Fibroblast of skin of right quadriceps (primary cell): ENCODE measurements around the gene NTRK1.

Experiments
- DNase-seq: peaks from one replicate; pipeline ENCODE4 v3.0.0-alpha.2; 2013

Gene NTRK1

DNA sequence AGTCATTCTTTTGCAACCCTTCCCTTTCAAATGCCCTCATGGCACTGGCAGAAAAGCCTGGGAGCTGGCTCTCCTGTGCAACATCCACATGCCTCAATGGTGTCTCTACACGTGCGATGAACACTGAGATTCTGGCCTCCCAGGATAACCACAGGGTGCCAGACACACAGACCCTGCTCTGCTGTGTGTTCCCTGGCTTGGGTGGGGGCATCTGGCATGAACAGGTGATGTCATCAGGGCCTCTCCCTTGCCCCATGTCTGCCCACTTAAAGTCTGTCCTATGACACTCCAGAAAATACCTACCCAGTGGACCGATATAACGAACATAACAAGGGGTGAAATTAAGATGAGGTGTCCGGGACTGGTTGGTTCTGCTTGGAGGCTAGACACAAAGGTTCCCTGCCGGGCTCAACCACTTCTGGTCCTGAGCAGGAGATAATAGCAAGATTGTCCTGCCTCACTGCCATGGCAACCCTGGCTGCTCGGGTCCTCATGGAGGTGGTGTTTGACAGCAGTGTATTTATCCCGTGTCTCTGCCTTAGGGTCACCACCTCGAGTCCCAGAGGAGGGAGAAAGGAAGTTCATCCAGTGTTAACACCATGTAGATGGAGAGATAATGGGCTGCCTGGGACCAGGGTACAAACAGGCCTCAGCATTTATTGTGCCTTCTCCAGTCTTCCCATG lies 21.1 kb upstream of the NTRK1 start:
- no peak for DNase-seq

DNA sequence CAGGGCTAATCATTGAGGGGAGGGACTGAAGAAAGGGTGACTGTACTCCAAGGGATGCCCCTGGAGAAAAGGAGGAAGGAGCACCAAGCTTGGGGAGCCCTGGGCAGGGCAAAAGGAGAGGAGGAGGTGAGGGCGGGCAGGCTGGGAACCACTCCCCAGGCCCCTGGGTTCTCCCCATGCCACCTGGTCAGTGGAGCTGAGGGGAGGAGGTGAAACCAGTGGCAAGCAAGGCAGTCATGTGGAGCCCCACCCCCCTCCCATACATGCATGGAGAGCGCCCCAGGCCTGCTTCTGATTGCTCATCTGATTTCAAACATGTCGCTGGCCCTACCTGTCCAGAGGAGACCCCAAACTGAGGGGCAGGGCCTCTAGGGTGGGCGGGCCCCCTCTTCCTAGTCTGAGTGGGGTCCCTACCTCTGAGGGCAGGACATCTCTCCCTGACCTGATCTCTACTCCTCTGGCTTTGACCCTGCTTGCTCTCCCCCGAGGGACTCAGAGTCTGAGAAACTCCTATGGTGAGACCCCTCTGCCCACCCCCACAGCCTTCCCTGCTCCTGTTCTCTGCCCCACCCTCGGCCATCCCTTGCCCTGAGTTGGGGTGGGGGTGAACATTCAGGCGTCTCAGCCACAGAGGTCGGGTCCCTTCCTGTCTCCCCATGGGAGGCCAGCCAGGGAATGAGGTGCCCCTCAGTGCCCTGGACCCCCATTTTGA lies 20.3 kb upstream of the NTRK1 start:
- no peak for DNase-seq

DNA sequence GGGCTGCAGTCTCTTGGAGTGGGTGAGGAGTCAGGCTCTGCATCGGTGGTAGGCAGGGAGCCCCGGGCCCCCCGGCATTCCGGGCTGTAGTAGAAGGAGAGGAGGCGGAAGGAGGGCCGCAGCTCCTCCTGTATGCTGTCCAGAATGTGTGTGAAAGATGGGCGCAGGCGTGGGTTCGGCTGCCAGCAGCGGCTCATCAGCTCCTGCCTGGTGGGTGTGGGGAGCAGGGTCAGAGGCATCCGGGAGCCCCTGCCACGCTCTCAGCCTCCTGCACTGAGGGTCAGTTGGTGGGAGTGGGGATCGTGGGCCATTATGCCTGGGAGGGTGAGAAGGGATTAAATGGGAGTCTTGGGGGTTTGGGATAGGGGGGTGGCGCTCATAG lies 19.8 kb upstream of the NTRK1 start:
- no peak for DNase-seq

DNA sequence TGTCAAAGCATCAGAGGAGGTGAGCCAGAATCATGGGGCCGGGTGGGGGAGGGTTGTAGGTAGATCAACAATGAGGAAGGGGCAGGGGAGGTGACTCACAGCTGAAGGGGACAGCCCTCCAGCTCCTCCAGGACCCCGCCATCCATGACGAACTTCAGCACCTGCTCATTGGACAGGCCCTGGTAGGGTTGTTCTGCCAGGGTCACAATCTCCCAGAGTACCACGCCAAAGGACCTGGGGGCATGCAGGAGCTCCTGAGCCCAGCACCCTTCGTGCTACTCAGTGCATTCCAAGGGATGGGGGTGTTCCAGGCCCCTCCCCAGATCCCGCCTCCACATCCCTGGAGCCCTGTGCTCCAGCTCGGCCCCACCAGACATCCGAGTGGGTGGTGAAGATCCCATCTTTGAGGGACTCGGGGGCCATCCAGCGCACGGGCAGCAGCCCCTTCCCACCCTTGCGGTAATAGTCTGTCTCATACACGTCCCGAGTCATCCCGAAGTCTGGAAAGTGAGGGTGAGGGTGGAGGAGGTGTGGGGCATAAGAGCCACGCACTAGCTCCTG lies 19.3 kb upstream of the NTRK1 start:
- DNase-seq = no peak

DNA sequence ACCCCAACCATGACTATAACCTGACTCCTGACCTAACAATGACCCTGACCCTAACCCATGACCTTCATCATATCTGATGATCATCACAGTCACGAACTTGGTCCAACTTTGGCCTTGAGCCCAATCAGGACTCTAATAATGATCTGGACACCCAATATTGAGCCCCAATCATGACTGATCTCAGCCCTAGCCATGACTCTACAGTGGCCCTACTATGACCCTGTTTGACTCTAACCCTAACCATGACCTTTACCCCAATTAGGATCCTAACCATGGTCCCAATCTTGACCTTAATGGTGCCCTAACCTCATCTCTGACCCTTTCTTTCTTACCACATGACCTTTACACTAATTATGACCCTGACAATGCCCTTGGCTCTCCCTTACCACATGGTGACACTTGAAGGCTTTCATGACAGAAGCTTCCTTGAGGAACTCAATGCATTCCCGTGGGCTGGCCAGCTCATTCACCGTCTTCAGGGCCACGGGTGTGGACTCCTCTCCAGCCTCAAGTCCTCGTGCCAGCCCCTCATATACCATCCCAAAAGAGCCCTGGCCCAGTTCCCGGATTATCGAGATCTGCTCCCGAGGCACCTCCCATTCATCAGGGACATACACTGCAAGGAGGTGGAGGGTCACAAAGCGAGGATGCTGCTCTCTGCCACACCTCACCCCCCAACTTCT lies 17.9 kb upstream of the NTRK1 start:
- DNase-seq = no peak

DNA sequence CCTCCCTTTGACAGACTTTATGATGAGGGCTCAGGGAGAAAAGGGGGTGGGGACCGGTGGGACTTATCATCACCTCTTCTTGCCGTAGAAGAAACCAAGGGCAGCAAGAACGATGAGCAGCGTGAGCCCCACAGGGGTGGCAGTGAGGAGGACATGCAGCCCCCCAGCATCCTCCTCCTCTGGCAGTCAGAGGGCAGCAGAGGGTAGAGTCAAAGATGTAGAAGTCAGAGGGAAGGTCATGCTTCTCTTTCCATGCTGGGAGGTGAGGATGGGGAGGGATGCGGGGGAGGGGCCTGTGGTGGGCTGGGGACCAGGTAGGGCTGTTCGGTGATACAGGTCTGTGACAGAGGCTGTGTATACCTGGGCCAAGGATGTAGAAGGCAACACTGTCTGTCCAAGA lies 16.6 kb upstream of the NTRK1 start:
- no peak for DNase-seq

DNA sequence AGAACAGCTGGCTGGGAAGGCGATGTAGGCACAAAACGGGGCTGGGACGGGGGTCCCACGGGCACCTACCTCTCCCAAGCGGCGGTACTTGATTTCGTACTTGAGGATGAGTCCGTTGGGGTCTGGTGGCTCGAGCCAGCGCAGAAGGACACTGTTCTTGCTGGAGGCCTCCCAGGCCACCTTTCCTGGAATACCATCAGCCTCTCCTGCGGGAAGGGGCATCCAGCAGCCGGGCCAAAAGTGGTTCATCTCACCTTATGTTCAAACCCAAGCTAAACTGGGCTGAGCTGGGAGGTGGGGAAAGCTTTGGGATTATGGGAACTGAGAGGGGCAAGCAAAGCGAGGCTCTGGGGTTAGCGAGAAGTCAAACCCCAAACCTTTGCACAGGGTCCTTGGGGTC lies 16.0 kb upstream of the NTRK1 start:
- no peak for DNase-seq

DNA sequence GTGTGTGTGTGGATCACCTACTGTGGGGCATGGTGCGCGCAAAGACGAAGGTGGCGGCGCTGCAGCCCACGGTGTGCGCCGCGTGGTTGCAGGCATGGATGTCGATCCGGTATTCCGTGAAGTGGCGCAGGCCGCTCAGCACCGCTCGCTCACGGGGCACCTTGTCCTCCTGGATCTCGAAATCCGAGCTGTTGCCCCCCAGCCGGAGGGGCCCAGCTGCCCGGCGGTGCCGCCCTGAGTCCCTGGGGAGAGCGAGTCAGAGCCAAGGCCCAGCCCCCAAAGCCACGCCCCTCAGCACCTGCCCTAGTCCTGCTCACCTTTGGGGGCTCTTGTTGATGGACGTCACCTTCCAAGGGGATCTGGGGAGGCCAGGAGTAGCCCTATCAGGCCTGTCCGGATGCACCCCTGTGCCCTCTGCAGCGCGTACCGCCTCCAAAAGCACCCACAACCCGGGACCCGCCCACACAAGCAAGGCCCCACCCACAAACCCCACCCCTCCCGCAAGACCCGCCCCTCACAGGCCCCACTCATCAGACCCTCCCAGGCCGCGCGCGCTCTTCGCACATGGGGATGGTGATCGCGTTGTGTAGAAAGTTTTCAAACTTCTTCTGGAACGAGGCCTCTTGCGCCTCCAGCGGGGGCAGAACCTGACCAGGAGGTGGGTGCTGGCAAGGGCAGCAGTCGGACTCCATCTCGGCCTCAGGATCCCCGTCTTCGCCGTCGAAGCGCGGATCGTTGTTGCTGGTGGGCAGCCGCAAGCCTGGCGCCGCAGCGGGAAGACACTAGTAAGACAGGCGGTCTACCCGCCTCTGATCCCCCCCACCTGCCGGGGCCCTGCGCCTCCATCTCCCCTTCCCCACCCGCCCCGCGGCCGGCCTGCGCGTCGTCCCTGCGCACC lies 15.4 kb upstream of the NTRK1 start:
- no peak for DNase-seq

DNA sequence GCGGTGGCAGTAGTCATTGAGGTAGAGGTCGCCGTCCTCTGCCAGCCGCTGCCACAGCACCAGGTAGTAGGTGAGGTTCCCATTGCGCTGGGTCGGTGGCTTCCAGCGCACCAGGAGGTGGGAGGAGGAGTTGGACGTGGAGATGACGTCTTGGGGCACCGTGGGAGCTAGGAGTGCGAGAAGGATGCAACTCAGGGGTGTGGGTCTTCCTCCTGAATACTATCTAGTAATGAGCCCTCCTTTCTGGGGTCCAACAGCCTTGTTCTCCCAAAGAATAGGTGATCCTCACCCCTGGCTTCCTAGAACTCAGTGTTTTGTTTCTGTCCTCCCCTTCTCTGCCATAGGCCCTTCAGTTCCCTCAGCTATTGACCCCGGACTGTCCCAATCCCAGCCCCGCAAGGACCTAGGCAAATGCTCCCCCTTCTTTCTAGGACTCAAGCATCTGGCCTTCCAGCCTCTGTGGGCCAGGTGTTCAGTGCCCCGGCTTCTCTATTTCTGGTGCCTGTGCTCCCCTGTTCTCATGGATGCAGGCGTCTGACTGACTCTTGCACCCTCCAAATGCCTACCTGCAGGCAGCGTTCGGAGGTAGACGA lies 14.6 kb upstream of the NTRK1 start:
- DNase-seq = no peak

DNA sequence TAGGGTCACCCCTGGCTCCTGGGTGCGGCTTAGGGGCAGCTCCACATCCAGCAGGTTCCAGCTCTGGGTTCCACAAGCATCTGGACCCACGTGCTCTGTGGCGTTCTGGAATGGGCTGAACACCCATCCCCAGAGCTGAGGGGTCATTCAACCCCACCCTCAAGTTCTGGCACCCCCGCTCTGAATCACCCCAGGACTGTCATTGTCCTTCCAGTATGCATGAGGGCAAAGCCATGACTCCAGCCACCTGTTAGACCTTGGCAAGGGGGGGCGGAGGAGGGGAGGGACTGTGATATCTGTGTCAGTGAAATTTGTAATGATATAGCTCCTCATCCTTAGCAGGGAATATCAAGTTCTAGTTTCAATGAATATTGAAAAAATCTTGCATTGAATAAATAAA lies 14.0 kb upstream of the NTRK1 start:
- DNase-seq = no peak

DNA sequence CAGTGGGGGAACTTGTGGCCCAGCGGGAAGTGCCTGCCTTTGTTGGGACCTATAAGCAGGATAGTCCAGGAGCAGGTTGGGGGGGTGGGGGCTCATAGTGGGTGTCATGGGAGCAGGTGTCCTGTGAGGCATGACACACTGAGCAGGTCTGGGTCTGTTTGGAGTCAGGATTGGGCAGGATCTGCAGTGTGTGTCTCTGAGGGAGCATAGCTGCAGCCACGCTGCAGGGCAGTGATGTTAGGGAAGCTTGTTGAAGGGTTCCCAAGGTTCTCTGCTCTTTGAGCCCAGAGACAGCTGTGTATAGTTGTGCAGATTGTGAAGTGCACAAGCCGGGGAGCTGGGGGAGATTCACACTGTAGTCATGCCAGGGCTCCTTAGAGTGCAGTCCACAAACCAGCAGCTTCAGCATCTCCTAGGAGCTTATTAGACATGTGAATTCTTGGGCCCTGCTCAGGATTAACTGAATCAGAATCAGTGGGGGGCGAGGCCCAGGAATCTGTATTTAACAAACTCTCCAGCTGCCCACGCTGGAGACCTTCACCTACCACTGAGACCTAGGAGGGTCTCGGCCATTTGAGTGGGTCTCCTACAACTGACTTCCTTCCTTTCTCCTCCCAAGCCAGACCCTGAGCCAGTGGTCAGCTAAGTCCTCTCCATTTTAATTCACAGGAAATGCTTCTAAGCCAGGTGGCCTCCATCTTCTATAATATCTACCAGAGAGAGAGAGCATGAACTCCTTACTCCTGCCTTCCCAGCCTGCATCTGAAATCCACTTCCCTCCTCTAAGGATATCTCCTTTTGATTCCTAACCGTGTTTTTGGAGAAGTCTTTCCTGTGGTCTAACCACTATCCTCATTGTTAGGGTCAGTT lies 12.8 kb upstream of the NTRK1 start:
- DNase-seq = no peak

DNA sequence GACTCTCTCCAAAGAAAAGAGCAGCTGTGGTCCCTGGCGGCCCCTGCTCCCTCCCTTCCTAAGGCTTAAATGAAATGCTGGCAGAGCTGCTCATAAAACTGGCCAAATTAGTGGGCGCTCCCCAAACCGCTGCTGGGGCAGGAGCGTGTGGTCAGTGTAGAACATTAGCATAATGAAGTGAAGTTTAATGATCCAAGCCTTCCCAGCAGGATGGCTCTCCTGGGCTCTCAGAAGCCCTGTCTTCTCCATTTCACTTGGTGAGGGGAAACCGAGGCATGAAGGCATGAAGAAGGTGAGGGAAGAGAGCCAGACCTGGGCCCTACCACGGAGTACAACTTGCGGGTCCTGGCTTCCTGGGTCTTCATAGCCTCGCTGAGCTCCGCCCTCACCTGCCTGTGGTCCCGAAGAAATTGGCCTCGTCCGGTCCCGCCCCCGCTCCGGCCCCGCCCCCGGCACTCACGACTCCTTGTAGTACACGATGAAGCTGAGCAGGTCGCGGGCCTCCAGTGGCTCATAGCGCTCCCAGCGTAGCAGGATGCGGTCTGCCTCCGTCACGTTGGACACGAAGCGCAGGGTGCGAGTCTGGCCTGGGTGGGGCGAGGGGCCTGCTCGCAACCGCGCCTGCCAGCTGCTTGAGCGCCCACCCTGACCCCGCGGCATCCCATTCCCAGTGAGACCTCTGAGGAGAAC lies 12.1 kb upstream of the NTRK1 start:
- no peak for DNase-seq

DNA sequence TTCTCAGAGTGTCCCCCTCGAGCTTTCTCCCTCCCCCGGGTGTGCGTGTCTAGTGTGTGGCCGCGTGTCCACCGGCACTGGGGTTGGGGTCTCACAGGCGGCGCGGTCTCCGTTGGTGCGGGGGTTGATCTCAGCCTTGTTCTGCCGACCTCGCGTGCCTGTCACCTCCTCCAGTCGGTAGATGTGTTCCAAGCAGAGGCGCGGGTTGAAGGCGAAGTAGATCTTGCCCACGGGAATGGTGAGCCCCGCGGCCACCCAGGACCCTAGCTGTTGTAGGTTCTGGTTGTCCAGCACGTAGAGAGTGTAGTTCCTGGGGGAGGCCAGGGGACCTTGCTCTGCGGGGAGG lies 11.5 kb upstream of the NTRK1 start:
- DNase-seq = no peak

DNA sequence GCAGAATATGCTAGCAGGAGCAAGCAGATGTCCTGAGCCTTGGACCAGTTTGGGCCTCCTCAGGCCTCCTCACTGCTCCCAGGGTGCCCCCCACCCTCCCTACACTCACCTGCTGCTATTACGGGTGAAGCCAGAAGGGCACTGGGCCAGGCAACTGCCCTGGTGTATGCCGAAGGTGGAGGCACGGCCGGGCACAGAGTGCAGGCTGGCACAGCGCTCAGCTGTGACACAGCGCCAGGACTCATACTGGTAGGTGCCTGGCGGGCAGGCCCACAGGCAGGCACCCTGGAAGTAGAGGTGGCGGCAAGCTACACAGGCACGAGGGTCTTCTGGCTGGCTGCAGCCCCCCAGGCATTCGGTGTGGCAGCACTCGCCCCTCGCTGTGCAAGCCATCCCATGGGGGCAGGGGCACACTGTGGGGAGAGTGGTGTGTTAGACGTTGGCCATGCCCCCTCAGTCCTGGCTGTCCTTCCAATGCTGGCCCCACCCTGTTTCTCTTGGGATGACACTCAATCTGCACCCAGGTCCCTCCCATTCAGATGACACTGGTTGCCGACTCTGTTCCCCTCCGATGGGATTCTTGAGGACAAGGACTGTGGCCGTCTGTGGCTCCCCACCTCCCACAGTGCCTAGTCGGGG lies 8.8 kb upstream of the NTRK1 start:
- DNase-seq = no peak

DNA sequence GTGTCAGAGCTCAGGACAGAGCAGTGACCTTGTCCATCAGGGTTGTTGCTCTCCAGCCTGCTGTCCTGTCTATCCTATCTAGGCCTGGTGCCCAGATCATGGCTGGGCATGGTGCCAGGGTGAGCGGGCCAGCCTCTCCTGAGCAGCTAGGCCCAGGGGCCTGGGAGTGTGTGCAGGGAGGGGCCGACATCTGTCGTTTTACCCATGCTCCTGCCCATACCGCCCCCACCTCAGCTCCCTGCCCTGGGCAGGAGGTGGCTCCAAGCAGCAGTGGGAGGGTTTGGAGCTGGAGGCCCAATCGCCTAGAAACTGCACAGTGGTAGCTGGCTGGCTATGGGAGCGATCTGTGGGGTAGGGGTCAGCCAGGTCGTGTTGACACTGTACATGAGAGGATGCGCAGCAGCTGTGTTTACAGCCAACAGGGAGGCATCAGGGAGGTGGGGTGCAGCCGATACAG lies 8.2 kb upstream of the NTRK1 start:
- no peak for DNase-seq

DNA sequence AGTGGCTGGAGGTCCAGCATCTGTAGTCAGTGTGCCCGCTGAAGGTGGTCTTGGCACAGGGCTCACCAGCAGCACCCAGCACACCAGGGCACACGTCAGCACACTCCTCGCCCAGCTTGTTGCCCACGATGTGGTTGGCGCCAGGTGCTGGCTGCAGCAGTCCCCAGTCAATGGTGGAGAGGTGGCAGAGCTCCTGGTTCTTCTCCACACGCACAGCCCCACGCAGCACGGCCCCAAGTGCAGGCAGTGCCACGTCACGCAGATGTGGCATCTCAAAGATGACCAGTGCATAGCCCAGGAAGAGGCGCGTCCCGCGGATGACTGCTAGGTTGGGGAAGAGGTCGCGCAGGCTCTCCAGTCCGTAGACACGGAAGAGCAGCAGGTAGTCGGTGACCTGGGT lies 6.9 kb upstream of the NTRK1 start:
- DNase-seq = no peak

DNA sequence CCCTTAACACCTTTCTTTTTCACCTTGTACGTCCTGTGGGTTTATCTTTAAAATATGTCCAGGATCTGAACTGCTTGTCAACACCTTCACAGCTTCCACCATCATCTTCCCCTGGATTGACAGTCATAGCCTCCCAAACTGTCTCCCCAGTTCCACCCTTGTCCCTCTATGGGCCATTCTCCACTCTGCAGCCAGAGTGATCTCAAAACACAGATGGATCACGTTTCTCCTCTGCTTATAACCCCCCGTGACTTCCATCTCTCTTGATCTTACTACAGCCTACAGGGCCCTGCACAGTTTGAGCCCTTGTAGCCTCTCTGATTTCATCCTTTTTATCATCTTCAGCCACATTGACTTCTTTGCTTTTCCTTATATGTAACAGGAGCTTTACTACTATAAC lies 6.0 kb upstream of the NTRK1 start:
- no peak for DNase-seq

DNA sequence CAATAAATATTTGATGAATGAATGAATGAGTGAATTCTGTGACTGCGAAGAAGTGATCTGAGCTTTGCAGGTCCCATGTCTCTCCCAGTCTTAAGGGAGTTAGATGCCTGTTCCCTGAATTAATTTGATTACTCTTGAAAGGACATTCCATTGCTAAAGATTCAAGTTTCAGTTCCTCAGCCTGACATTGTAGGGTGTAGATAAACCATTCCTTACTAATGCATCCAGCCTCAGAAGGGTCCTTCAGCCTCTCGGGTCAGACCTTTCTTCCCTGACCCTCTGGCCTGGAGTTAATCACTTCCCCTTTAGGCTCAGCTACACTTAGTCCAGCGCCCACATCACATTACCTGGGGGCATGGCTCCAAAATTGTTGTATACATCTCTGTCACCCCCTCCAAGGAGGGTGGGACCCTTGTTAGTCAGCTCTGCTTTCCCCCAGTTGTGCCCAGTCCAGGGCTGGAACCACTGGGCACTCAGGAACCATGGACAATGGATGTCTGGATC lies 4.3 kb upstream of the NTRK1 start:
- DNase-seq = no peak

DNA sequence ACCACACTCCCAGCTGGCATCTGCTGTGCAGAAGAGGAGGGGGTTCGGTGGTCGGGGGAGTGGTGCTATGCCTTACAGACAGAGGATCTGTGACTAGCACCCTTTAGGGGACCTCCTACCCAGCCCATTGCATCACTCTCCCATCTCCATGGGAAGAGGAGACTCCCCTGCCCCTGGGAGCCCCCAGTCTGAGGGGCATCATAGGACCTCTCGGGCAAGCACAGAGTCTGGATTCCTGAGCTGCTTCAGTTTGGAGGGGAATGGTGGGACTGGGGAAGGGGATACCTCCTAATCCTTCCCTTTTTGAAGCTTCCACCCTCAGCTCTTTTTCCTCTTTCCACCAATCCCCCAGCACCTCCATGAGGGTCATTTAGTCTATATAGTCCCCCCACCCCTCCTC lies 3.1 kb upstream of the NTRK1 start:
- DNase-seq = no peak

DNA sequence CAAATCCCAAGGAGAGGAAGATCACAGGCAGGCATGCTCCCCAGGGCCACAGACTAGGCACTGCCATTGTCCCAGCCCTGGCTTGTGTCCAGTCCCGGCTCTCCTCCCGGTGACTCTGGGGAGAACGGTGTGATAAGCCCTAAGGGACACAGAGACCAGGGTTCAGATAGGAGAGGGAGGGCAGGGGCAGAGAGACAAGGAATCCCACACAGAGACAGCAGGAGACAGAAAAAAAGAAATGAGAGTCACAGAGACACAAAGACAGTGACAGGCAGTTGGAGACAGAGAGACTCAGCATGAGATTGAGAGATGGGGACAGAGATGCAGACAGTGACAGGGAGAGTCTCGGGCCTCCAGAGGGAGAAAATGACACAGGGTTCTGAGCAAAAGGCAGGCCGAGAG lies 2.1 kb upstream of the NTRK1 start:
- DNase-seq = no peak
